SU-DHL-6 (cell line): ENCODE data around the gene FBXO38.

Experiments used
- EZH2phosphoT487 ChIP-seq: fragments of 200-600 bp; sonication (generic), shearing (Covaris generic); conservative IDR thresholded peaks from 2 replicates; pipeline ENCODE4 v1.6.1; 2018; ENCODE audit warnings: mild to moderate bottlenecking, antibody characterized with exemption, low read length, moderate library complexity, mixed read lengths
- TF ChIP-seq, protein P1 (sequence below): fragments of 200-600 bp; sonication (generic); IDR thresholded peaks from one replicate; pipeline ENCODE4 v1.5.1; 2017; ENCODE audit warnings: antibody characterized with exemption, mild to moderate bottlenecking, low read length, moderate library complexity; ENCODE audit not compliant: insufficient read depth, poor library complexity, severe bottlenecking

DNA sequence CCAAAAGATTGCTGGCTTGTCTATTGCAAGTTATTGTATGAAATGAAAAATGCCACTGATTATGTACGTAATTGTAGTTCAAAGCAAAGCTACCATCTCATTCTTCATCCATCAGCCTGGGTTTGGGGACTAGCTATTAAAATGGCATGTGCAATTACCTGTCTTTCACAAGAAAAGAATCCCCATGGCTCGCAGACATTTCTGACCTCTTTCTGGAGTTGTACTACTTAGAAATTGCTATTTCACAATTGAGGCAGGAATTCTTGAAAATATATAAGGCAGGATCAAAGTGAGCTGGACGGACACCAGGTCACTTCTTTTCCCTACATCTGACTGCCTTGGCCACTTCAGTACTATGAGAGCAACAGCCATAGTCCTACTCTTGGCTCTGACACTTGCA, 48.5 kb upstream of the FBXO38 start, which contains the start of gene SPINK9:
- TF ChIP-seq, protein P1, sequence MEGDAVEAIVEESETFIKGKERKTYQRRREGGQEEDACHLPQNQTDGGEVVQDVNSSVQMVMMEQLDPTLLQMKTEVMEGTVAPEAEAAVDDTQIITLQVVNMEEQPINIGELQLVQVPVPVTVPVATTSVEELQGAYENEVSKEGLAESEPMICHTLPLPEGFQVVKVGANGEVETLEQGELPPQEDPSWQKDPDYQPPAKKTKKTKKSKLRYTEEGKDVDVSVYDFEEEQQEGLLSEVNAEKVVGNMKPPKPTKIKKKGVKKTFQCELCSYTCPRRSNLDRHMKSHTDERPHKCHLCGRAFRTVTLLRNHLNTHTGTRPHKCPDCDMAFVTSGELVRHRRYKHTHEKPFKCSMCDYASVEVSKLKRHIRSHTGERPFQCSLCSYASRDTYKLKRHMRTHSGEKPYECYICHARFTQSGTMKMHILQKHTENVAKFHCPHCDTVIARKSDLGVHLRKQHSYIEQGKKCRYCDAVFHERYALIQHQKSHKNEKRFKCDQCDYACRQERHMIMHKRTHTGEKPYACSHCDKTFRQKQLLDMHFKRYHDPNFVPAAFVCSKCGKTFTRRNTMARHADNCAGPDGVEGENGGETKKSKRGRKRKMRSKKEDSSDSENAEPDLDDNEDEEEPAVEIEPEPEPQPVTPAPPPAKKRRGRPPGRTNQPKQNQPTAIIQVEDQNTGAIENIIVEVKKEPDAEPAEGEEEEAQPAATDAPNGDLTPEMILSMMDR, result no peak
- TF ChIP-seq EZH2phosphoT487, result no peak
